Breast epithelium (tissue), 3 donors: ENCODE results near the gene FMNL3.

Source experiments
- POLR2A ChIP-seq: fragments of 450-650 bp; IDR thresholded peaks from one replicate; pipeline ENCODE4 v1.6.1; 2016; ENCODE audit warnings: antibody characterized with exemption, mild to moderate bottlenecking, moderate library complexity
- TF ChIP-seq, protein P1 (sequence below), 3 donors: fragments of 450-650 bp; IDR thresholded peaks; one replicate each; pipeline ENCODE4 v1.5.1; 2016 to 2017; ENCODE audit warnings: antibody characterized with exemption in 3 of 3, mild to moderate bottlenecking in 3 of 3, moderate library complexity in 3 of 3

DNA sequence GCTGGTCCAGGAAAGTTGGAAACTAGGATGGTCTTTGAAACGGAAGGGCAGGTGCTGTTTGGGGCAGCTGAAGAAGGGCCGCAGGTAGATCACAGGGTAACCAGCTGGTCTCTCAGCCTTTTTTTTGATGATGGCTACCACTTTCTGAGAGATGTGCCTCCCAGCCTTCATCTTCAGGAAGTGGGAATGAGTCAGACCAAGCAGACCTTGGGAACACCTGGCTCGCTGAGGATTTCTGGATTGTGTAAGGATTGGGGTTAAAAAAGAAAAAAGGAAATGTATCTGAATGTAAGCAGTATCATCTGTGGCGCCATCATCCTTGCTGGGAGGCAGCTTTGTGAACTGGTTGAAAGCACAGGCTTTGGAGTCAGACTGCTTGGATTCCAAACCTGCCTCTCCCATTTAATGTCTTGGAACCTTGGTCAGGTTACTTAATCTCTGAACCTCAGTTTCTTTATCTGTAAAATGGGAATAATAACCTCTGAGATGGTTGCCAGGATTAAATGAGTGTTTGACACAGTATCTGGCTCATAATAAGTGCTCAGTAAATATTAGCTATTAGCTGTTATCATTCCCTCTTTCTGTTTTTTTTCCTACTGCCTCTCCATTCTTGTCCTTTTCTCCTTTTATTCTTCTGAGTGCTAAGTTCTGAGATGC is 82.2 kb downstream of the FMNL3 start:
- TF ChIP-seq POLR2A: no peak
- TF ChIP-seq, protein P1, sequence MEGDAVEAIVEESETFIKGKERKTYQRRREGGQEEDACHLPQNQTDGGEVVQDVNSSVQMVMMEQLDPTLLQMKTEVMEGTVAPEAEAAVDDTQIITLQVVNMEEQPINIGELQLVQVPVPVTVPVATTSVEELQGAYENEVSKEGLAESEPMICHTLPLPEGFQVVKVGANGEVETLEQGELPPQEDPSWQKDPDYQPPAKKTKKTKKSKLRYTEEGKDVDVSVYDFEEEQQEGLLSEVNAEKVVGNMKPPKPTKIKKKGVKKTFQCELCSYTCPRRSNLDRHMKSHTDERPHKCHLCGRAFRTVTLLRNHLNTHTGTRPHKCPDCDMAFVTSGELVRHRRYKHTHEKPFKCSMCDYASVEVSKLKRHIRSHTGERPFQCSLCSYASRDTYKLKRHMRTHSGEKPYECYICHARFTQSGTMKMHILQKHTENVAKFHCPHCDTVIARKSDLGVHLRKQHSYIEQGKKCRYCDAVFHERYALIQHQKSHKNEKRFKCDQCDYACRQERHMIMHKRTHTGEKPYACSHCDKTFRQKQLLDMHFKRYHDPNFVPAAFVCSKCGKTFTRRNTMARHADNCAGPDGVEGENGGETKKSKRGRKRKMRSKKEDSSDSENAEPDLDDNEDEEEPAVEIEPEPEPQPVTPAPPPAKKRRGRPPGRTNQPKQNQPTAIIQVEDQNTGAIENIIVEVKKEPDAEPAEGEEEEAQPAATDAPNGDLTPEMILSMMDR (IDR thresholded peaks at IDR 0.05): no peak
